ENCODE measurements around the gene ELFN2. TPM values are rescaled to one million over a fixed set of nuclear protein-coding genes. Genes with fewer than 3 reads are reported as not detected.

ELFN2 gene
- polyA plus RNA-seq, 1 donor from 2014 or later, result 4.4 TPM

- peaks cover 17% of the 10 kb centered on the region for H3K27me3 ChIP-seq (ENCODE audit: insufficient read depth, low read depth, low read length)
- H2AFZ ChIP-seq (ENCODE audit: low read depth, low read length), result no peak overlapping the region
- H3K79me2 ChIP-seq (replicated peaks; ENCODE audit: insufficient read depth, low read length), result no peaks in the 10 kb centered on the region
- H3F3A ChIP-seq (ENCODE audit: insufficient read depth, low read length, poor library complexity, severe bottlenecking), result no peaks in the 10 kb centered on the region
- H3K4me2 ChIP-seq (ENCODE audit: low read length), result no peak overlapping the region
- H4K20me1 ChIP-seq (ENCODE audit: insufficient read depth), result no peaks in the 10 kb centered on the region
- no peak overlapping the region for H3K4me3 ChIP-seq (ENCODE audit: low read length)
- H3K9me3 ChIP-seq (ENCODE audit: low read length), result no peaks in the 10 kb centered on the region
- H3K9ac ChIP-seq (ENCODE audit: low read length), result no peak overlapping the region
- no peak overlapping the region for H3K27ac ChIP-seq (ENCODE audit: low read length)
- TF ChIP-seq EZH2 (IDR thresholded peaks at IDR 0.05; ENCODE audit: borderline replicate concordance, insufficient read depth, low read length, poor library complexity, severe bottlenecking) (no peak), TAF1 (IDR thresholded peaks at IDR 0.05; ENCODE audit: low read depth) (no peak), CTCF (IDR thresholded peaks at IDR 0.05; ENCODE audit: poor library complexity, severe bottlenecking) (no peak), SMC3 (conservative IDR thresholded peaks at IDR 0.05; ENCODE audit: poor library complexity) (no peak), MXI1 (conservative IDR thresholded peaks at IDR 0.05; ENCODE audit: poor library complexity, severe bottlenecking) (no peak), RAD21 (conservative IDR thresholded peaks at IDR 0.05) (no peak), REST (IDR thresholded peaks at IDR 0.05; ENCODE audit: borderline replicate concordance) (no peak), POLR2AphosphoS5 (IDR thresholded peaks at IDR 0.05) (no peak), EP300 (conservative IDR thresholded peaks at IDR 0.05; ENCODE audit: poor library complexity, severe bottlenecking) (no peak)
- H3K9me2 ChIP-seq (ENCODE audit: insufficient read depth, low read length), result no peaks in the 10 kb centered on the region
- H3K36me3 ChIP-seq (ENCODE audit: insufficient read depth, low read length), result no peaks in the 10 kb centered on the region
Observed at GRCh38 chr22:37432708-37433054, 5.4 kb upstream of the ELFN2 start.

- Histone ChIP-seq H2AFZ (ENCODE audit: low read depth, low read length) (no peak overlapping the region), H3K9ac (ENCODE audit: low read length) (no peak overlapping the region), H4K20me1 (ENCODE audit: insufficient read depth) (no peaks in the 10 kb centered on the region), H3K4me2 (ENCODE audit: low read length) (no peak overlapping the region), H3K27ac (ENCODE audit: low read length) (no peak overlapping the region), H3K4me3 (ENCODE audit: low read length) (no peak overlapping the region), H3K9me3 (ENCODE audit: low read length) (no peaks in the 10 kb centered on the region), H3K27me3 (ENCODE audit: insufficient read depth, low read depth, low read length) (peaks cover 23% of the 10 kb centered on the region), H3K36me3 (ENCODE audit: insufficient read depth, low read length) (no peaks in the 10 kb centered on the region), H3K9me2 (ENCODE audit: insufficient read depth, low read length) (no peaks in the 10 kb centered on the region), H3F3A (ENCODE audit: insufficient read depth, low read length, poor library complexity, severe bottlenecking) (no peaks in the 10 kb centered on the region), H3K79me2 (replicated peaks; ENCODE audit: insufficient read depth, low read length) (no peaks in the 10 kb centered on the region)
- no peak for TF ChIP-seq RAD21 (conservative IDR thresholded peaks at IDR 0.05)
Observed at GRCh38 chr22:37431801-37432707, 4.8 kb upstream of the ELFN2 start.

All from neural cell (in vitro differentiated cells).